ENCODE measurements around the gene SEC31B. TPM values are rescaled to one million over a fixed set of nuclear protein-coding genes. Genes with fewer than 3 reads are reported as not detected.
A peak's percentile ranks its signal among the peaks of the same experiment; 100 is the strongest.

SEC31B gene
- total RNA-seq, 2 donors from 2014 or later = 6.3 to 13.2 TPM

DNA sequence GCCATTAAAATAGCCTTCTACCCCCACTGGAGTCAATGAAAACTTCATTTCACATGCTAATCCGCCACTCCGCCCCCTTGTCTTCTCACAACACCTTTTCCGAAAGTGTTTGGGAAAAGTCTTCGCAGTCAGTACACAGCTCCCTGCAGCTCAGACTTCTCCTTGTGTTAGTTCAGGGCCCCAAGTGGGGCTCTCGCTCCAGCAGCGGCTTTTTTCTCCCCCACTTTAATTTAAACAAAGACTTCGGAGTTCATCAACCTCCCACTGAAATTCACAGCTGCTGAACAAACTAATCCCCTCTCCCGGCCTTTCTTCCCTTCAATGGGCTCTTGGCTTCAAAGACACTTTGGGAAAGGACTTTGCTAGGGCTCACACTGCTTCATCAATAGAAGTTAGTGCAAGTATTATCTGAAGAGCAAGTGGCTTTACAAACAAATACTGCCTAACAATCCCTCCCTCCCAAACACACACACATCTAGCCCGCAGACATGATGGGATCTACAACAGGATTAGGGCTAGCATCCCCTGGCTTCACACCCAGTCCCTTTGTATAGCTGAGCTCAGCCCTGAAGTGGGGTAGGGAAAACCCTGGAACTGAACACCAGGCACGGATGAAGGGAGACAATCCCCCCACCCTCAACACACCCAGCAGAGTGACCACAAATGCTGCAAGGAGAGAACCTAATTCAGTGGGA is 33.7 kb downstream of the SEC31B start:
- Histone ChIP-seq H3K4me1 (no peaks in the 10 kb centered on the region), H3K27me3 (no peaks in the 10 kb centered on the region), H3K4me3 (no peak overlapping the region), H3K27ac (no peak overlapping the region), H3K9me3 (no peaks in the 10 kb centered on the region), H3K9ac (ENCODE audit: low read depth in 2 of 2, low read length in 2 of 2) (no peak overlapping the region), H3K36me3 (no peaks in the 10 kb centered on the region)
- intact Hi-C loops (cut with DNase I) = no loop called here
- TF ChIP-seq, protein P1, sequence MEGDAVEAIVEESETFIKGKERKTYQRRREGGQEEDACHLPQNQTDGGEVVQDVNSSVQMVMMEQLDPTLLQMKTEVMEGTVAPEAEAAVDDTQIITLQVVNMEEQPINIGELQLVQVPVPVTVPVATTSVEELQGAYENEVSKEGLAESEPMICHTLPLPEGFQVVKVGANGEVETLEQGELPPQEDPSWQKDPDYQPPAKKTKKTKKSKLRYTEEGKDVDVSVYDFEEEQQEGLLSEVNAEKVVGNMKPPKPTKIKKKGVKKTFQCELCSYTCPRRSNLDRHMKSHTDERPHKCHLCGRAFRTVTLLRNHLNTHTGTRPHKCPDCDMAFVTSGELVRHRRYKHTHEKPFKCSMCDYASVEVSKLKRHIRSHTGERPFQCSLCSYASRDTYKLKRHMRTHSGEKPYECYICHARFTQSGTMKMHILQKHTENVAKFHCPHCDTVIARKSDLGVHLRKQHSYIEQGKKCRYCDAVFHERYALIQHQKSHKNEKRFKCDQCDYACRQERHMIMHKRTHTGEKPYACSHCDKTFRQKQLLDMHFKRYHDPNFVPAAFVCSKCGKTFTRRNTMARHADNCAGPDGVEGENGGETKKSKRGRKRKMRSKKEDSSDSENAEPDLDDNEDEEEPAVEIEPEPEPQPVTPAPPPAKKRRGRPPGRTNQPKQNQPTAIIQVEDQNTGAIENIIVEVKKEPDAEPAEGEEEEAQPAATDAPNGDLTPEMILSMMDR (IDR thresholded peaks at IDR 0.05) = no peak
- DNase-seq = no peak

DNA sequence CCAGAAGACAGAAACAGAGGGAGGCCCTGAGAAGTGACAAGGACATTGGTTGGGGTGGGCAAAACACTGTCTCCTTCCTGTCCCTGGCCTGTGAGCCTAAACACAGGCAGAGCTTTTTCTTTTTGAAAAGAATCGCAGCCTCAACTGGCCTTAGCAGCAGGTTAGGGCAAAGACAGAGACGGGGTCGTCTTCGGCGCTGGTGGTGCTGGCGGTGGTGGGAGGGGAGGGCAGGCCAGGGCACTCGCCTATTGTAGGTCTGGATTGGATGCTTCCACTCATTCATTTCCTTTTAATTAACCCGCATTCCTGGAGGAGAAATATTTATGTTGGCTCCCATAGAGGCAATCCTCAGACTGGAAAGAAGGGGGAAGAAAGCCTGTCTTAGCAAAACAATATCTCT is 34.3 kb downstream of the SEC31B start:
- no peak overlapping the region for H3K27ac ChIP-seq
- no peaks in the 10 kb centered on the region for H3K36me3 ChIP-seq
- H3K4me3 ChIP-seq = no peak overlapping the region
- peaks cover 4% of the 10 kb centered on the region for H3K27me3 ChIP-seq
- H3K9me3 ChIP-seq = no peaks in the 10 kb centered on the region
- no peak for DNase-seq
- TF ChIP-seq, protein P1 (IDR thresholded peaks at IDR 0.05) = no peak
- intact Hi-C loops (cut with DNase I) = no loop called here
- no peaks in the 10 kb centered on the region for H3K4me1 ChIP-seq
- no peak overlapping the region for H3K9ac ChIP-seq (ENCODE audit: low read depth in 2 of 2, low read length in 2 of 2)

DNA sequence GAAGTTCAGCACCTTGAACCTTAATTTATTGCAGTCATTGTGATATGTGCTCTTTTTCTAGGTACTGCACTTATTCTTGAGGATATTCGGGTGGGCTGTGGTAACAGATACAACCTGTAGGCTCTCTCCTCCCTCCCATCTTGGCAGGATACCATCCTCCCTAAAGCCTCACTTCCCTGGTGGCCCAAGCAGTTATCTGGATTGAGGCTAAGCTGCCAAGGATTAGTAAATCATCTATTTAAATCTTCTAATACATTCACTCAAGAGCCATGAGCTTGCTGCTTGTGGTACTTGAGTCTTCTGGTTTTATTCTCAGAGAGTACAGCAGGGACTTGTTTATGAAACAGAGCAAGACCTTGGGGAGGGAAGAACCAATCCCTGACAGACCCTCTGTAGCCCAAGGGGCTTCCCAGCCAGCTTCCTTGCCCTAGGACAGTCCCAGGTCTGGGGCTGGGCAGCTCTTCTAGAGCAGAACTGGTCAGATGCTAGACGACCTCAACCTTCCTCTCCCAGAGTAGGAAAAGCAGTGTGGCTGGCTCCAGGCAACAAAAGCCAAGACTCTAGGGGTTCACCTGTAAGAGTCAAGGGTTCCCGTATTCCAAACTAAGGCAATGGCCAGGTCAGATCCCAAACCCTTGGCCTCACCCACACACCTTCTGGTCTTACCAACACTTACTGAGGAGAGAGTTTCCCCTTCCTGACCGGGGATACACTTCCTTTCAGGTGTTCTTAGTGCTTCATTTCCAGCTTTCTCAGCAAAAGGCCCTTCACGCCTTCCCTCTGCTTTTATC is 35.6 kb downstream of the SEC31B start:
- TF ChIP-seq, protein P1 (IDR thresholded peaks at IDR 0.05) = no peak
- H3K27ac ChIP-seq = no peak overlapping the region
- no peaks in the 10 kb centered on the region for H3K36me3 ChIP-seq
- H3K27me3 ChIP-seq = peaks cover 16% of the 10 kb centered on the region
- no peaks in the 10 kb centered on the region for H3K9me3 ChIP-seq
- no peak overlapping the region for H3K9ac ChIP-seq (ENCODE audit: low read depth in 2 of 2, low read length in 2 of 2)
- intact Hi-C loops (cut with DNase I) = no loop called here
- H3K4me3 ChIP-seq = no peak overlapping the region
- peaks cover 3% of the 10 kb centered on the region for H3K4me1 ChIP-seq
- no peak for DNase-seq

DNA sequence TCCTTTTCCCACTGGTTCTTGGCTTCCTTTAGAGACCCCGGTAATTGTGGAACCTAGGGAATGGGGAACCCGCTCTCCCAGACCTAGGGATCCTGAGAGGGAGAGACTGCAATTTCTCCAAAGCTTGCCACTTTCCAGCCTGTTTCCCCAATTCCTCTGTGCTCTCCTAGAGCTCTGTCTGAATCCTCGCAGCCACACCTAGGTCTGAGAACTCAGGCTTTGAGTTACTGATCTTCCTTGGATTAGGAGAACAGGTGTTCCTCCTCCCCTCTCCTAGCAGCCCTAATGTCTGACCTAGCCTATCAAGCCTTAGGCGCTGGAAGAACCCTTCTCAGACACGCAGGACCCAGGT is 36.9 kb downstream of the SEC31B start:
- no peak overlapping the region for H3K27ac ChIP-seq
- peaks cover 16% of the 10 kb centered on the region for H3K27me3 ChIP-seq
- peaks cover 5% of the 10 kb centered on the region for H3K4me1 ChIP-seq
- H3K4me3 ChIP-seq = peak overlapping the region; percentile 45
- no peaks in the 10 kb centered on the region for H3K9me3 ChIP-seq
- H3K9ac ChIP-seq (ENCODE audit: low read depth in 2 of 2, low read length in 2 of 2) = peak overlapping the region in 1 of 2 donors; percentile 50
- intact Hi-C loops (cut with DNase I) = no loop called here
- TF ChIP-seq, protein P1 (IDR thresholded peaks at IDR 0.05) = no peak
- no peaks in the 10 kb centered on the region for H3K36me3 ChIP-seq
- DNase-seq = no peak

DNA sequence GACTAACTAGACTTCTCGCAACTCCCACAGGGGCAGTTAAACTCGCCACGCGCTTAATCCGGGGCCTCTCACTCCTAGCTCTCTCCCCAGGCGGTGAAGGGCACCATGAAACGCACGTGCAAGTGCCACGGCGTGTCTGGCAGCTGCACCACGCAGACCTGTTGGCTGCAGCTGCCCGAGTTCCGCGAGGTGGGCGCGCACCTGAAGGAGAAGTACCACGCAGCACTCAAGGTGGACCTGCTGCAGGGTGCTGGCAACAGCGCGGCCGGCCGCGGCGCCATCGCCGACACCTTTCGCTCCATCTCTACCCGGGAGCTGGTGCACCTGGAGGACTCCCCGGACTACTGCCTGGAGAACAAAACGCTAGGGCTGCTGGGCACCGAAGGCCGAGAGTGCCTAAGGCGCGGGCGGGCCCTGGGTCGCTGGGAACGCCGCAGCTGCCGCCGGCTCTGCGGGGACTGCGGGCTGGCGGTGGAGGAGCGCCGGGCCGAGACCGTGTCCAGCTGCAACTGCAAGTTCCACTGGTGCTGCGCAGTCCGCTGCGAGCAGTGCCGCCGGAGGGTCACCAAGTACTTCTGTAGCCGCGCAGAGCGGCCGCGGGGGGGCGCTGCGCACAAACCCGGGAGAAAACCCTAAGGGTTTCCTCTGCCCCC is 37.4 kb downstream of the SEC31B start:
- Histone ChIP-seq H3K9ac (ENCODE audit: low read depth in 2 of 2, low read length in 2 of 2) (peak overlapping the region; percentile 13 to 50), H3K27me3 (peaks cover 16% of the 10 kb centered on the region), H3K36me3 (no peaks in the 10 kb centered on the region), H3K27ac (no peak overlapping the region), H3K9me3 (no peaks in the 10 kb centered on the region), H3K4me1 (peaks cover 5% of the 10 kb centered on the region), H3K4me3 (peak overlapping the region; percentile 45)
- peak; percentile 63 for DNase-seq
- TF ChIP-seq, protein P1 (IDR thresholded peaks at IDR 0.05) = peak; percentile 86
- intact Hi-C loops (cut with DNase I) = no loop called here

All from colonic mucosa (tissue), 4 donors.